SK-N-SH (cell line): ENCODE results near the gene VSIG10L2. TPM values are rescaled to one million over a fixed set of nuclear protein-coding genes. Genes with fewer than 3 reads are reported as not detected.

Source experiments
- CTCF ChIA-PET: fragments of 300-600, 350-600 bp; formaldehyde crosslinking; extraction: SDS; loops from one replicate; lab custom pipeline; 2021; lab: Yijun Ruan, JAX
- POLR2A ChIA-PET: fragments of 350-600 bp; sonication (Branson Sonifier 250); formaldehyde crosslinking; extraction: SDS; loops from one replicate; lab custom pipeline; 2020; ENCODE audit warnings: antibody characterized with exemption, inconsistent platforms; lab: Yijun Ruan, JAX
- DNase-seq: peaks from one replicate; pipeline ENCODE4 v3.0.0; 2012
- H2AFZ ChIP-seq: fragments of 200-600 bp; sonication (generic); 2 replicates; pipeline ENCODE4 v1.8.1; 2016; ENCODE audit warnings: antibody characterized with exemption, mild to moderate bottlenecking, low read depth
- H3F3A ChIP-seq: fragments of 200-600 bp; sonication (generic); replicated peaks from 2 replicates; pipeline ENCODE3; 2016; ENCODE audit warnings: antibody characterized with exemption, mild to moderate bottlenecking; ENCODE audit not compliant: insufficient read depth
- H3K27ac ChIP-seq, 2 experiments: fragments of 200-500 bp in 1 of 2; fragments of 200-600 bp in 1 of 2; sonication (Bioruptor generic) in 1 of 2; sonication (generic), shearing (Covaris generic) in 1 of 2; 2 replicates each; pipeline versions ENCODE4 v1.5.1 to v1.6.1; 2014 to 2016; ENCODE audit warnings: low read depth in 2 of 2, inconsistent platforms in 1 of 2, low read length in 1 of 2, mild to moderate bottlenecking in 1 of 2, mixed read lengths in 1 of 2
- H3K27me3 ChIP-seq: fragments of 200-600 bp; sonication (generic), shearing (Covaris generic); 2 replicates; pipeline ENCODE4 v1.6.1; 2016; ENCODE audit warnings: mixed run types; ENCODE audit not compliant: insufficient read depth
- H3K36me3 ChIP-seq, 2 experiments: fragments of 200-500 bp in 1 of 2; fragments of 200-600 bp in 1 of 2; sonication (Bioruptor generic) in 1 of 2; sonication (generic) in 1 of 2; replicated peaks in 1 of 2; 2 replicates each; pipeline versions ENCODE3 to v1.5.1; 2014 to 2016; ENCODE audit warnings: low read length in 1 of 2, mild to moderate bottlenecking in 1 of 2; ENCODE audit not compliant: insufficient read depth in 2 of 2, control insufficient read depth in 1 of 2
- H3K4me1 ChIP-seq, 2 experiments: fragments of 200-500 bp in 1 of 2; fragments of 200-600 bp in 1 of 2; sonication (Bioruptor generic) in 1 of 2; sonication (generic), shearing (Covaris generic) in 1 of 2; 2 replicates each; pipeline versions ENCODE4 v1.5.1 to v1.6.1; 2014 to 2016; ENCODE audit warnings: low read depth in 1 of 2, low read length in 1 of 2, mixed run types in 1 of 2; ENCODE audit not compliant: insufficient read depth in 2 of 2, control insufficient read depth in 1 of 2
- H3K4me2 ChIP-seq: fragments of 200-600 bp; sonication (generic), shearing (Covaris generic); 2 replicates; pipeline ENCODE4 v1.6.1; 2017; ENCODE audit warnings: mixed run types
- H3K4me3 ChIP-seq, 2 experiments: fragments of 200-500 bp in 1 of 2; fragments of 200-600 bp in 1 of 2; sonication (Bioruptor generic) in 1 of 2; sonication (generic), shearing (Covaris generic) in 1 of 2; 2 replicates each; pipeline versions ENCODE4 v1.5.1 to v1.8.1; 2014 to 2016; ENCODE audit warnings: low read depth in 2 of 2, inconsistent platforms in 1 of 2, low read length in 1 of 2, mild to moderate bottlenecking in 1 of 2, mixed read lengths in 1 of 2, moderate library complexity in 1 of 2
- H3K79me2 ChIP-seq: fragments of 200-600 bp; sonication (generic); 2 replicates; pipeline ENCODE4 v1.8.1; 2017; ENCODE audit warnings: mild to moderate bottlenecking; ENCODE audit not compliant: insufficient read depth
- H3K9ac ChIP-seq: fragments of 200-600 bp; sonication (generic); 2 replicates; pipeline ENCODE4 v1.6.1; 2017; ENCODE audit warnings: mixed run types
- H3K9me2 ChIP-seq: fragments of 200-600 bp; sonication (generic); 2 replicates; pipeline ENCODE4 v1.6.1; 2017; ENCODE audit warnings: mixed run types
- H3K9me3 ChIP-seq: fragments of 200-600 bp; sonication (generic); 2 replicates; pipeline ENCODE4 v1.6.1; 2017; ENCODE audit warnings: mixed run types, mild to moderate bottlenecking, moderate library complexity
- H4K20me1 ChIP-seq: fragments of 200-600 bp; sonication (generic); 2 replicates; pipeline ENCODE4 v1.6.1; 2017; ENCODE audit warnings: mild to moderate bottlenecking, mixed run types; ENCODE audit not compliant: insufficient read depth
- ELF1 ChIP-seq: IDR thresholded peaks from 2 replicates; pipeline ENCODE4 v1.4.0; 2012
- EP300 ChIP-seq, 2 experiments: IDR thresholded peaks; 2 replicates each; pipeline versions ENCODE4 v1.4.0 to v1.6.1; 2012; ENCODE audit warnings: borderline replicate concordance in 1 of 2, low read depth in 1 of 2, low read length in 1 of 2
- EZH2phosphoT487 ChIP-seq: fragments of 200-600 bp; sonication (generic); IDR thresholded peaks from 2 replicates; pipeline ENCODE4 v1.6.1; 2017; ENCODE audit warnings: low read depth, mixed run types, mild to moderate bottlenecking, antibody characterized with exemption, moderate library complexity, borderline replicate concordance
- FOSL2 ChIP-seq: IDR thresholded peaks from 2 replicates; pipeline ENCODE4 v1.4.0; 2012; ENCODE audit warnings: low read depth, mild to moderate bottlenecking, moderate library complexity, borderline replicate concordance
- MEF2A ChIP-seq: IDR thresholded peaks from 2 replicates; pipeline ENCODE4 v1.4.0; 2012; ENCODE audit warnings: low read depth, borderline replicate concordance
- MXI1 ChIP-seq: IDR thresholded peaks from 2 replicates; pipeline ENCODE4 v1.6.1; 2012; ENCODE audit warnings: mild to moderate bottlenecking, low read depth, low read length, improper control_type of control experiment
- RAD21 ChIP-seq: IDR thresholded peaks from 2 replicates; pipeline ENCODE4 v1.6.1; 2012; ENCODE audit warnings: mild to moderate bottlenecking, low read length
- TCF12 ChIP-seq: IDR thresholded peaks from 2 replicates; pipeline ENCODE4 v1.4.0; 2012
- WGBS: methylation state at CpG from one replicate; pipeline ENCODE4 v1.1.6; 2017; ENCODE audit warnings: low lambda C conversion rate; 5-methylcytosine and 5-hydroxymethylcytosine counted together
- polyA plus RNA-seq, 3 experiments: library from polyadenylated mRNA; depleted of rRNA; stranded (reverse); fragments of >200 nt; gene quantifications; 2 replicates each; pipeline ENCODE4 v1.2.3, GENCODE V29; 2012
- TF ChIP-seq, protein P1 (sequence below): fragments of 150-350 bp; IDR thresholded peaks from 2 replicates; pipeline ENCODE4 v1.6.1; 2017; ENCODE audit warnings: antibody characterized with exemption, low read length, low read depth, borderline replicate concordance
- TF ChIP-seq, protein P2 (sequence below): IDR thresholded peaks from 2 replicates; pipeline ENCODE4 v1.4.0; 2012; ENCODE audit warnings: low read depth, borderline replicate concordance
- TF ChIP-seq, protein P3 (sequence below): IDR thresholded peaks from 2 replicates; pipeline ENCODE4 v1.4.0; 2012; ENCODE audit warnings: low read depth, borderline replicate concordance
- TF ChIP-seq, protein P4 (sequence below): IDR thresholded peaks from 2 replicates; pipeline ENCODE4; 2012
- TF ChIP-seq, protein P5 (sequence below): IDR thresholded peaks from 2 replicates; pipeline ENCODE4 v1.6.1; 2012; ENCODE audit warnings: mild to moderate bottlenecking, low read depth, low read length, moderate library complexity

Gene VSIG10L2
- polyA plus RNA-seq, 1 of the 3 experiments (the other 2 are of a cell fraction), result 0.02 TPM

DNA sequence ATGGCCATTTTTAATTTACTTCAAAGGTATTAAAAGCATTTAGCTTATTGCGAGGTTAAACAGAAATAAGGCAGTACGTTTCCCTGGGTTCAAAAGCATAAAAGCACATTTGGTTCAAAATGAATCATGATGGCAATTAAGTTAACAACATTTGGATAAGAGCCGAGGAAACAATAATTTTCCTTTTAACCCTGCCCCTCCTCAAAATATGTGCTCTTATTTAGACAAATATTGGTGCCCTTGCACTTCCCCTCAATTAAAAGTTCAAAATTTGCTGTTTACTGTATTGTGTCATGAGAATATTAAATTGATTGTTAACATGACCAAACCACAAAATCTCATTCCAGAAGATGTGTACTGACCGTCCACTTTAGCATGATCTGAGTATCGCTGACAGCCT is 48.7 kb downstream of the VSIG10L2 start:
- TF ChIP-seq EP300 (IDR thresholded peaks at IDR 0.05; ENCODE audit: borderline replicate concordance in 1 of 2, low read depth in 1 of 2, low read length in 1 of 2), result no peak
- TF ChIP-seq, protein P1, sequence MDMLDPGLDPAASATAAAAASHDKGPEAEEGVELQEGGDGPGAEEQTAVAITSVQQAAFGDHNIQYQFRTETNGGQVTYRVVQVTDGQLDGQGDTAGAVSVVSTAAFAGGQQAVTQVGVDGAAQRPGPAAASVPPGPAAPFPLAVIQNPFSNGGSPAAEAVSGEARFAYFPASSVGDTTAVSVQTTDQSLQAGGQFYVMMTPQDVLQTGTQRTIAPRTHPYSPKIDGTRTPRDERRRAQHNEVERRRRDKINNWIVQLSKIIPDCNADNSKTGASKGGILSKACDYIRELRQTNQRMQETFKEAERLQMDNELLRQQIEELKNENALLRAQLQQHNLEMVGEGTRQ, result no peak
- no peak for TF ChIP-seq ELF1
- TF ChIP-seq, protein P2, sequence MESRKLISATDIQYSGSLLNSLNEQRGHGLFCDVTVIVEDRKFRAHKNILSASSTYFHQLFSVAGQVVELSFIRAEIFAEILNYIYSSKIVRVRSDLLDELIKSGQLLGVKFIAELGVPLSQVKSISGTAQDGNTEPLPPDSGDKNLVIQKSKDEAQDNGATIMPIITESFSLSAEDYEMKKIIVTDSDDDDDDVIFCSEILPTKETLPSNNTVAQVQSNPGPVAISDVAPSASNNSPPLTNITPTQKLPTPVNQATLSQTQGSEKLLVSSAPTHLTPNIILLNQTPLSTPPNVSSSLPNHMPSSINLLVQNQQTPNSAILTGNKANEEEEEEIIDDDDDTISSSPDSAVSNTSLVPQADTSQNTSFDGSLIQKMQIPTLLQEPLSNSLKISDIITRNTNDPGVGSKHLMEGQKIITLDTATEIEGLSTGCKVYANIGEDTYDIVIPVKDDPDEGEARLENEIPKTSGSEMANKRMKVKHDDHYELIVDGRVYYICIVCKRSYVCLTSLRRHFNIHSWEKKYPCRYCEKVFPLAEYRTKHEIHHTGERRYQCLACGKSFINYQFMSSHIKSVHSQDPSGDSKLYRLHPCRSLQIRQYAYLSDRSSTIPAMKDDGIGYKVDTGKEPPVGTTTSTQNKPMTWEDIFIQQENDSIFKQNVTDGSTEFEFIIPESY, result no peak
- no peak for TF ChIP-seq MEF2A
- no peak for TF ChIP-seq MXI1
- no peak for TF ChIP-seq TCF12
- TF ChIP-seq, protein P3, sequence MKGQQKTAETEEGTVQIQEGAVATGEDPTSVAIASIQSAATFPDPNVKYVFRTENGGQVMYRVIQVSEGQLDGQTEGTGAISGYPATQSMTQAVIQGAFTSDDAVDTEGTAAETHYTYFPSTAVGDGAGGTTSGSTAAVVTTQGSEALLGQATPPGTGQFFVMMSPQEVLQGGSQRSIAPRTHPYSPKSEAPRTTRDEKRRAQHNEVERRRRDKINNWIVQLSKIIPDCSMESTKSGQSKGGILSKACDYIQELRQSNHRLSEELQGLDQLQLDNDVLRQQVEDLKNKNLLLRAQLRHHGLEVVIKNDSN, result no peak
- no peak for TF ChIP-seq RAD21
- TF ChIP-seq, protein P4, sequence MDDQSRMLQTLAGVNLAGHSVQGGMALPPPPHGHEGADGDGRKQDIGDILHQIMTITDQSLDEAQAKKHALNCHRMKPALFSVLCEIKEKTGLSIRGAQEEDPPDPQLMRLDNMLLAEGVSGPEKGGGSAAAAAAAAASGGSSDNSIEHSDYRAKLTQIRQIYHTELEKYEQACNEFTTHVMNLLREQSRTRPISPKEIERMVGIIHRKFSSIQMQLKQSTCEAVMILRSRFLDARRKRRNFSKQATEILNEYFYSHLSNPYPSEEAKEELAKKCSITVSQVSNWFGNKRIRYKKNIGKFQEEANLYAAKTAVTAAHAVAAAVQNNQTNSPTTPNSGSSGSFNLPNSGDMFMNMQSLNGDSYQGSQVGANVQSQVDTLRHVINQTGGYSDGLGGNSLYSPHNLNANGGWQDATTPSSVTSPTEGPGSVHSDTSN, result no peak
- TF ChIP-seq, protein P5, sequence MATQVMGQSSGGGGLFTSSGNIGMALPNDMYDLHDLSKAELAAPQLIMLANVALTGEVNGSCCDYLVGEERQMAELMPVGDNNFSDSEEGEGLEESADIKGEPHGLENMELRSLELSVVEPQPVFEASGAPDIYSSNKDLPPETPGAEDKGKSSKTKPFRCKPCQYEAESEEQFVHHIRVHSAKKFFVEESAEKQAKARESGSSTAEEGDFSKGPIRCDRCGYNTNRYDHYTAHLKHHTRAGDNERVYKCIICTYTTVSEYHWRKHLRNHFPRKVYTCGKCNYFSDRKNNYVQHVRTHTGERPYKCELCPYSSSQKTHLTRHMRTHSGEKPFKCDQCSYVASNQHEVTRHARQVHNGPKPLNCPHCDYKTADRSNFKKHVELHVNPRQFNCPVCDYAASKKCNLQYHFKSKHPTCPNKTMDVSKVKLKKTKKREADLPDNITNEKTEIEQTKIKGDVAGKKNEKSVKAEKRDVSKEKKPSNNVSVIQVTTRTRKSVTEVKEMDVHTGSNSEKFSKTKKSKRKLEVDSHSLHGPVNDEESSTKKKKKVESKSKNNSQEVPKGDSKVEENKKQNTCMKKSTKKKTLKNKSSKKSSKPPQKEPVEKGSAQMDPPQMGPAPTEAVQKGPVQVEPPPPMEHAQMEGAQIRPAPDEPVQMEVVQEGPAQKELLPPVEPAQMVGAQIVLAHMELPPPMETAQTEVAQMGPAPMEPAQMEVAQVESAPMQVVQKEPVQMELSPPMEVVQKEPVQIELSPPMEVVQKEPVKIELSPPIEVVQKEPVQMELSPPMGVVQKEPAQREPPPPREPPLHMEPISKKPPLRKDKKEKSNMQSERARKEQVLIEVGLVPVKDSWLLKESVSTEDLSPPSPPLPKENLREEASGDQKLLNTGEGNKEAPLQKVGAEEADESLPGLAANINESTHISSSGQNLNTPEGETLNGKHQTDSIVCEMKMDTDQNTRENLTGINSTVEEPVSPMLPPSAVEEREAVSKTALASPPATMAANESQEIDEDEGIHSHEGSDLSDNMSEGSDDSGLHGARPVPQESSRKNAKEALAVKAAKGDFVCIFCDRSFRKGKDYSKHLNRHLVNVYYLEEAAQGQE, result no peak
- no peak for TF ChIP-seq EZH2phosphoT487
- TF ChIP-seq FOSL2, result no peak
- Histone ChIP-seq H3K79me2 (no peaks in the 10 kb centered on the region), H3K4me1 (peaks cover 4 to 13% of the 10 kb centered on the region in 2 experiments), H2AFZ (no peak overlapping the region), H4K20me1 (no peaks in the 10 kb centered on the region), H3K9me3 (no peaks in the 10 kb centered on the region), H3K4me2 (no peak overlapping the region), H3K27ac (no peak overlapping the region), H3K4me3 (no peak overlapping the region), H3F3A (no peaks in the 10 kb centered on the region), H3K9me2 (no peaks in the 10 kb centered on the region), H3K36me3 (peaks cover 0 to 25% of the 10 kb centered on the region in 2 experiments), H3K9ac (no peak overlapping the region), H3K27me3 (no peaks in the 10 kb centered on the region)
- no peak for DNase-seq
- whole genome bisulfite sequencing, result 93% methylated on average over 5 of the region's 5 CpGs
- ChIA-PET CTCF (interaction anchor here (1.9 kb wide), 1 partner anchor 24 kb away, joined by 4 read pairs; no protein-coding TSS in a partner anchor), POLR2A (no interaction called here)
